ENCODE data around the gene MORC1. TPM values are rescaled to one million over a fixed set of nuclear protein-coding genes. Genes with fewer than 3 reads are reported as not detected.

MORC1 gene
- total RNA-seq, 1 donor from 2014 or later, result not detected

GRCh38 chr3:108976058-108976457 lies 141.9 kb downstream of the MORC1 start:
- no peak for DNase-seq
- intact Hi-C loops (cut with micrococcal nuclease), result no loop called here
- Histone ChIP-seq H3K4me1 (no peaks in the 10 kb centered on the region), H3K27ac (replicated peaks) (no peak overlapping the region), H3K36me3 (no peaks in the 10 kb centered on the region), H3K27me3 (ENCODE audit: low read depth) (no peaks in the 10 kb centered on the region), H3K9me3 (replicated peaks) (no peaks in the 10 kb centered on the region), H3K4me3 (no peak overlapping the region)
- TF ChIP-seq, protein P1, sequence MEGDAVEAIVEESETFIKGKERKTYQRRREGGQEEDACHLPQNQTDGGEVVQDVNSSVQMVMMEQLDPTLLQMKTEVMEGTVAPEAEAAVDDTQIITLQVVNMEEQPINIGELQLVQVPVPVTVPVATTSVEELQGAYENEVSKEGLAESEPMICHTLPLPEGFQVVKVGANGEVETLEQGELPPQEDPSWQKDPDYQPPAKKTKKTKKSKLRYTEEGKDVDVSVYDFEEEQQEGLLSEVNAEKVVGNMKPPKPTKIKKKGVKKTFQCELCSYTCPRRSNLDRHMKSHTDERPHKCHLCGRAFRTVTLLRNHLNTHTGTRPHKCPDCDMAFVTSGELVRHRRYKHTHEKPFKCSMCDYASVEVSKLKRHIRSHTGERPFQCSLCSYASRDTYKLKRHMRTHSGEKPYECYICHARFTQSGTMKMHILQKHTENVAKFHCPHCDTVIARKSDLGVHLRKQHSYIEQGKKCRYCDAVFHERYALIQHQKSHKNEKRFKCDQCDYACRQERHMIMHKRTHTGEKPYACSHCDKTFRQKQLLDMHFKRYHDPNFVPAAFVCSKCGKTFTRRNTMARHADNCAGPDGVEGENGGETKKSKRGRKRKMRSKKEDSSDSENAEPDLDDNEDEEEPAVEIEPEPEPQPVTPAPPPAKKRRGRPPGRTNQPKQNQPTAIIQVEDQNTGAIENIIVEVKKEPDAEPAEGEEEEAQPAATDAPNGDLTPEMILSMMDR (IDR thresholded peaks at IDR 0.05; ENCODE audit: borderline replicate concordance), result no peak

GRCh38 chr3:108973019-108973418 lies 144.9 kb downstream of the MORC1 start:
- no peak overlapping the region for H3K27ac ChIP-seq (replicated peaks)
- no peaks in the 10 kb centered on the region for H3K36me3 ChIP-seq
- DNase-seq, result no peak
- TF ChIP-seq, protein P1 (IDR thresholded peaks at IDR 0.05; ENCODE audit: borderline replicate concordance), result no peak
- H3K9me3 ChIP-seq (replicated peaks), result no peaks in the 10 kb centered on the region
- H3K4me3 ChIP-seq, result no peak overlapping the region
- H3K4me1 ChIP-seq, result no peaks in the 10 kb centered on the region
- H3K27me3 ChIP-seq (ENCODE audit: low read depth), result no peaks in the 10 kb centered on the region
- intact Hi-C loops (cut with micrococcal nuclease), result no loop called here

DNA sequence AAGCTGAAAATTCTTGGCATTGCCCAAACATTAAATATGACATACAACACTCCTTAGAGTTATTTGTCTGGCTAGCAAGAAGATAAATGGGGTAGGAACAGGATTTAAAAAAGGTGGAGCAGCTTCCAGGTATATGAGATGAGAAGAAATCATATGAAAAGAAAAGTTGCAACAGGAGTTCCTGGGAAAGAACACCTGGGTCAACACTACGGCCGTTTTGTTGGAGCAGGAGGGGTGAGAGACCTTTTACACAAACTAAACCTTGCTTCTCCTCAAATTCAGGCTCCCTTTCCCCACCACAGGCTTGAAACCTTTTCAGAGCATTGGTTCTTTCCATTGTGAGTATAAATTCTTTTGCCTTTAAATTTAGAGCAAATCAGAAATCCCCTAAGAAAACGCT lies 145.5 kb downstream of the MORC1 start:
- no peaks in the 10 kb centered on the region for H3K27me3 ChIP-seq (ENCODE audit: low read depth)
- no peak overlapping the region for H3K27ac ChIP-seq (replicated peaks)
- no peak for DNase-seq
- no peaks in the 10 kb centered on the region for H3K4me1 ChIP-seq
- intact Hi-C loops (cut with micrococcal nuclease), result no loop called here
- no peak overlapping the region for H3K4me3 ChIP-seq
- H3K36me3 ChIP-seq, result no peaks in the 10 kb centered on the region
- TF ChIP-seq, protein P1 (IDR thresholded peaks at IDR 0.05; ENCODE audit: borderline replicate concordance), result no peak
- no peaks in the 10 kb centered on the region for H3K9me3 ChIP-seq (replicated peaks)

- intact Hi-C loops (cut with micrococcal nuclease), result no loop called here
- Histone ChIP-seq H3K27ac (replicated peaks) (no peak overlapping the region), H3K4me3 (no peak overlapping the region), H3K27me3 (ENCODE audit: low read depth) (no peaks in the 10 kb centered on the region), H3K9me3 (replicated peaks) (no peaks in the 10 kb centered on the region), H3K4me1 (no peaks in the 10 kb centered on the region), H3K36me3 (no peaks in the 10 kb centered on the region)
- TF ChIP-seq, protein P1 (IDR thresholded peaks at IDR 0.05; ENCODE audit: borderline replicate concordance), result no peak
- no peak for DNase-seq
Observed at GRCh38 chr3:108970561-108970960, 147.4 kb downstream of the MORC1 start.

DNA sequence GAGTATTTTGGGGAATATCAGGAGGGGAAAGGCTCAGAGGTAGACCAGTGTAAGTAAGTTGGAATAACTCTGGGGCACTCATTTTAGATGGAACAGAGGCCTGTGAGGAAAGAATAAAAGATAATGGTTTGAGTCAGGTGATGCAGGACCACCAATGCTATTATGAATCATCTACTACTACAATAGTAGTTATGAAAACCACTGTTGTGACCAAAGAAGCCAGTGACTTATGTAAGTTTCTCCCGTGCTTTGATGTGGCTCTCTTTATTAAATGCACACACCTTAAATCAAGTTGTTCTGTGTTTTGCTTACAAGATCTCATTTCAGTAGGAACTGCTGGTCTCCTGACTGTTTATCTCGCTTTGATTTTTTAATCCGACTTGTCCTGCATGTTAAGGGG lies 151.2 kb downstream of the MORC1 start:
- H3K27me3 ChIP-seq (ENCODE audit: low read depth), result no peaks in the 10 kb centered on the region
- intact Hi-C loops (cut with micrococcal nuclease), result no loop called here
- no peak for DNase-seq
- H3K36me3 ChIP-seq, result no peaks in the 10 kb centered on the region
- no peaks in the 10 kb centered on the region for H3K4me1 ChIP-seq
- TF ChIP-seq, protein P1 (IDR thresholded peaks at IDR 0.05; ENCODE audit: borderline replicate concordance), result no peak
- no peaks in the 10 kb centered on the region for H3K9me3 ChIP-seq (replicated peaks)
- no peak overlapping the region for H3K4me3 ChIP-seq
- no peak overlapping the region for H3K27ac ChIP-seq (replicated peaks)

DNA sequence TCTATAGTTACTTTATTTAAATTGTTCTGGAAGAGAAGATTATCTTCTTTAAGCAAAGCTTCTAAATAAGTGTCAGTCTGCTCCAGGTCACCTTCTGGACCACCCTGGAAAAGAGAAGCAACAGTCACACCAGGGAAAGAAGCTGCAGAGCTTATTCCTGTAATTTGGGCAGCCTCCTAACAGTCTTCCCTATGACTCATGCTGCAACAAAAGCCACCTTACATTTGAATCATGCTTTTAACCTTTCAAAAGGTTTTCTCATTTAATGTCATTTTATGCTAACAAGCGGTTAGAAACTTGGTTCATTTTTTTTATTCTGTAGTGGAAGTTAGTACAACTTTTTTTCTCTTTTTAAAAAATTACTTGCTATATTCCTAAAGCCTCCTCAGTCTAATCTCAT lies 158.9 kb downstream of the MORC1 start:
- Histone ChIP-seq H3K27ac (replicated peaks) (no peak overlapping the region), H3K36me3 (no peaks in the 10 kb centered on the region), H3K4me3 (no peak overlapping the region), H3K27me3 (ENCODE audit: low read depth) (no peaks in the 10 kb centered on the region), H3K9me3 (replicated peaks) (no peaks in the 10 kb centered on the region), H3K4me1 (no peaks in the 10 kb centered on the region)
- DNase-seq, result no peak
- TF ChIP-seq, protein P1 (IDR thresholded peaks at IDR 0.05; ENCODE audit: borderline replicate concordance), result no peak
- intact Hi-C loops (cut with micrococcal nuclease), result no loop called here
